ENCODE measurements around the gene SACS. TPM values are rescaled to one million over a fixed set of nuclear protein-coding genes. Genes with fewer than 3 reads are reported as not detected.

The SACS gene, protein sequence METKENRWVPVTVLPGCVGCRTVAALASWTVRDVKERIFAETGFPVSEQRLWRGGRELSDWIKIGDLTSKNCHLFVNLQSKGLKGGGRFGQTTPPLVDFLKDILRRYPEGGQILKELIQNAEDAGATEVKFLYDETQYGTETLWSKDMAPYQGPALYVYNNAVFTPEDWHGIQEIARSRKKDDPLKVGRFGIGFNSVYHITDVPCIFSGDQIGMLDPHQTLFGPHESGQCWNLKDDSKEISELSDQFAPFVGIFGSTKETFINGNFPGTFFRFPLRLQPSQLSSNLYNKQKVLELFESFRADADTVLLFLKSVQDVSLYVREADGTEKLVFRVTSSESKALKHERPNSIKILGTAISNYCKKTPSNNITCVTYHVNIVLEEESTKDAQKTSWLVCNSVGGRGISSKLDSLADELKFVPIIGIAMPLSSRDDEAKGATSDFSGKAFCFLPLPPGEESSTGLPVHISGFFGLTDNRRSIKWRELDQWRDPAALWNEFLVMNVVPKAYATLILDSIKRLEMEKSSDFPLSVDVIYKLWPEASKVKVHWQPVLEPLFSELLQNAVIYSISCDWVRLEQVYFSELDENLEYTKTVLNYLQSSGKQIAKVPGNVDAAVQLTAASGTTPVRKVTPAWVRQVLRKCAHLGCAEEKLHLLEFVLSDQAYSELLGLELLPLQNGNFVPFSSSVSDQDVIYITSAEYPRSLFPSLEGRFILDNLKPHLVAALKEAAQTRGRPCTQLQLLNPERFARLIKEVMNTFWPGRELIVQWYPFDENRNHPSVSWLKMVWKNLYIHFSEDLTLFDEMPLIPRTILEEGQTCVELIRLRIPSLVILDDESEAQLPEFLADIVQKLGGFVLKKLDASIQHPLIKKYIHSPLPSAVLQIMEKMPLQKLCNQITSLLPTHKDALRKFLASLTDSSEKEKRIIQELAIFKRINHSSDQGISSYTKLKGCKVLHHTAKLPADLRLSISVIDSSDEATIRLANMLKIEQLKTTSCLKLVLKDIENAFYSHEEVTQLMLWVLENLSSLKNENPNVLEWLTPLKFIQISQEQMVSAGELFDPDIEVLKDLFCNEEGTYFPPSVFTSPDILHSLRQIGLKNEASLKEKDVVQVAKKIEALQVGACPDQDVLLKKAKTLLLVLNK (N-terminal part only)
- total RNA-seq = 22.1 and 185 TPM in 2 replicates

DNA sequence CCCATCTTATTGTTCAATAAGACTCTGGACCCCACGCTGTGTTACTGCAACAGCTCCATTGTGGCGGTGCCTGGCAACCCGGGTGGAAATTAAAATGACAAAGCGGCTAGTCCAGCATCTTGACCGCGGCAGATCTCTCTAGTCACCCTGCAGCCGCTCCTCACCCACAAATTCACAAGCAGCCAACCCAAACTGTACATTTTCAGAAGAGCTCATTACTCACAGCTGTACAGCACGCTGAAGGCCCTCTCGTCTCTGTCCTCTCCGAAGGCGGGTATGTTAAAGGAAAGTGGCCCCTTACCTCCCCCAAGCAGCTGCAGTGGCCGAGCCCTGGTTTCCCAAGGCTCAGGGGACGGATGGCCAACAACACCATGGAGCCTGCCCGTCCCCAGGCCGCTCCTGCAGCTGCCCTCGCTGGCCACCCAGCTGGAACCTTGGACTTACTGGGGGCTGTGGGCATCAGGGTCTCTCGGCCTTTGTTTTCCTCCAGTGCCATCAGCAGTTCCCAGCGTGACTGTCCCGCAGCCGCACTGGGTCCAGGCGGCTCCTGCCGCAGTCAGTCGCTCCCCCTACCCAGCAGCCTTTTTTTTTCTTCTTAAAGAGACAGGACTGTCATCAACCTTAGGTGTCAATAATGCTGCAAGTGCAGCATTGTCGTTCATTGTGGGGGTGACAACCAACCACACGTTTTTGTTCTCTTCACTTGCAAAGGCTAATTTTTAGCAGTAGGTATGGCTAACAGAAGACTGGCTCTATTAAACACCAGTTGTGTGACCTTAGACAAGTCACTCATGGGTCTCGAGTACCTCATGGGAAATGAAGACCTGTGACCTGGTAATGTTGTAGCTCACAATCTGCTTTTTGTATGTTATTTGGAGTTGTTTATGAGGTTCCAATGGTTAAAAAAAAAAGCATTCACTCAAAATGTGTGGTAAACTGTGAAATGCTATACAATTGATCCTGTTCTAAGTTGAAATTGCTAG lies at the start of gene SACS:
Gene SACS, minus strand, starts transcription at position 532 of the 983 bp plus-strand sequence. CDS start 22,463 bp downstream, outside the sequence.

Other genes with a start within 250 kb of the SACS start
- gene TNFRSF19, start 136.7 kb upstream of the SACS start, total RNA-seq = 10.3 and 93.2 TPM in 2 replicates

Data from placental pericyte (primary cell).